Adrenal gland (tissue), 12 donors: Measurements from ENCODE around the gene CYBB. TPM values are rescaled to one million over a fixed set of nuclear protein-coding genes. Genes with fewer than 3 reads are reported as not detected.
"Not testable (repeated sequence)": the region's sequence is repeated elsewhere in the genome, so short reads cannot be mapped to it uniquely, and the experiment has no call there.

Experiments used
- DNase-seq, 7 donors: peaks; one replicate each; pipeline ENCODE4 v3.0.0-alpha.2; 2019 to 2020
- H3K27ac ChIP-seq, 5 donors: fragments of 200-600 bp; sonication (generic) in 4 of 5; 1 replicate in 3 of 5; 2 replicates in 2 of 5; pipeline versions ENCODE4 v1.5.1 to v1.8.0; 2016 to 2020; ENCODE audit warnings: mild to moderate bottlenecking in 1 of 5
- H3K27me3 ChIP-seq: fragments of 200-600 bp; 2 replicates; pipeline ENCODE4 v1.8.0; 2021
- H3K36me3 ChIP-seq, 2 donors: fragments of 200-600 bp; replicated peaks in 1 of 2; 1 replicate in 1 of 2; 2 replicates in 1 of 2; pipeline versions ENCODE4 v1.5.1 to v1.8.0; 2018 to 2022
- H3K4me1 ChIP-seq, 2 donors: fragments of 200-600 bp; replicated peaks in 1 of 2; 1 replicate in 1 of 2; 2 replicates in 1 of 2; pipeline versions ENCODE4 v1.5.1 to v1.8.0; 2018 to 2021
- H3K4me3 ChIP-seq, 4 donors: fragments of 200-600 bp; sonication (generic) in 3 of 4; one replicate each; pipeline ENCODE4 v1.5.1; 2016 to 2018
- H3K9me3 ChIP-seq, 3 donors: fragments of 200-600 bp; sonication (generic) in 1 of 3; replicated peaks in 1 of 3; 1 replicate in 2 of 3; 2 replicates in 1 of 3; pipeline versions ENCODE4 v1.5.1 to v1.8.0; 2016 to 2021
- CTCF ChIP-seq, 6 experiments: fragments of 450-650 bp in 4 of 6; fragments of 200-600 bp in 2 of 6; sonication (generic) in 1 of 6; IDR thresholded peaks; 1 replicate in 5 of 6; 2 replicates in 1 of 6; pipeline versions ENCODE4 v1.5.1 to v1.8.0; 2016 to 2021; ENCODE audit warnings: antibody characterized with exemption in 6 of 6, mild to moderate bottlenecking in 2 of 6, moderate library complexity in 1 of 6
- POLR2A ChIP-seq, 2 donors: fragments of 450-650 bp; IDR thresholded peaks; one replicate each; pipeline ENCODE4 v1.6.1; 2017; ENCODE audit warnings: antibody characterized with exemption in 2 of 2, mild to moderate bottlenecking in 2 of 2, moderate library complexity in 1 of 2
- WGBS, 4 donors: extraction: QIAGEN DNeasy Blood & Tissue Kit in 2 of 4; methylation state at CpG; one replicate each; pipeline versions ENCODE4 v1.1.5 to v1.1.7; 2013 to 2017; 5-methylcytosine and 5-hydroxymethylcytosine counted together
- intact Hi-C, 2 donors: fragments of 100-400 bp; cut with DNase I; formaldehyde crosslinking; loops; one replicate each; pipeline versions ENCODE4 v1.14.1 to v1.15.0; 2022 to 2023
- polyA plus RNA-seq, 3 donors: library from polyadenylated mRNA; stranded (reverse); fragments of 200-250 nt in 2 of 3; fragments of 350-450 nt in 1 of 3; fragmentation: Illumina TruSeq in 1 of 3; extraction: RNeasy Lipid Tissue Mini Kit (QIAGEN cat#74804) in 1 of 3; gene quantifications; one replicate each; pipeline ENCODE4 v1.2.3, GENCODE V29; 2013 to 2014
- total RNA-seq, 9 donors: library from RNA; depleted of rRNA in 4 of 9; stranded (reverse); fragments of >200 nt in 4 of 9; fragments of 120-200 nt in 1 of 9; fragmentation: NEBNext Ultra II Directional in 1 of 9; extraction: Animal tissue kit (Norgen Biotek cat#: 25700) in 1 of 9; gene quantifications; one replicate each; pipeline versions ENCODE4 v1.1.0 to v1.2.4, GENCODE V29; 2013 to 2023
- donor health status: healthy with polysubstance abuse.
- donor health status: Bipolar disorder and iron deficiency.
- donor health status: DM: yes; HTN: yes; CAD: no.
- donor health status: DM: no; HTN: no; CAD: no.
- donor health status: DM: no; HTN: no; CAD: no.
- donor health status: DM: yes; HTN: yes; CAD: no.

Gene CYBB
- total and polyA plus RNA-seq, 12 donors, result 5.5 to 153 (median 56.9) TPM

- no peak overlapping the region for H3K27ac ChIP-seq
- intact Hi-C loops, result no loop called here
- peaks cover 13% of the 10 kb centered on the region for H3K27me3 ChIP-seq
- H3K4me1 ChIP-seq, result no peaks in the 10 kb centered on the region
- no peaks in the 10 kb centered on the region for H3K36me3 ChIP-seq
- DNase-seq, result no peak
- H3K4me3 ChIP-seq, result no peak overlapping the region
- no peak for TF ChIP-seq POLR2A (IDR thresholded peaks at IDR 0.05)
- TF ChIP-seq CTCF (IDR thresholded peaks at IDR 0.05), result no peak
- 12 to 39% (median 29%) methylated on average over 1 of the region's 1 CpG for WGBS, 4 donors
- H3K9me3 ChIP-seq, result no peaks in the 10 kb centered on the region
These were observed 12.4 kb upstream of the CYBB start for GRCh38 chrX:37767430-37767829.

- intact Hi-C loops, result not testable (repeated sequence)
These were observed 11.0 kb upstream of the CYBB start for GRCh38 chrX:37768866-37769265.

GRCh38 chrX:37776283-37776986, 3.4 kb upstream of the CYBB start:
- Histone ChIP-seq H3K4me1 (no peaks in the 10 kb centered on the region), H3K9me3 (no peaks in the 10 kb centered on the region), H3K36me3 (no peaks in the 10 kb centered on the region), H3K27ac (no peak overlapping the region), H3K27me3 (no peaks in the 10 kb centered on the region), H3K4me3 (no peak overlapping the region)
- DNase-seq, result no peak
- intact Hi-C loops, result no loop called here
- TF ChIP-seq POLR2A (IDR thresholded peaks at IDR 0.05), result no peak
- no peak for TF ChIP-seq CTCF (IDR thresholded peaks at IDR 0.05)

More at GRCh38 chrX:37768866-37769265, 11.0 kb upstream of the CYBB start:
- WGBS, 4 donors, result 87 to 100% (median 93%) methylated on average over 4 to 9 of the region's 9 CpGs
- H3K4me3 ChIP-seq, H3K9me3 ChIP-seq, DNase-seq, H3K4me1 ChIP-seq, H3K36me3 ChIP-seq, H3K27ac ChIP-seq: not testable (repeated sequence)
- peaks cover 13% of the 10 kb centered on the region for H3K27me3 ChIP-seq

- Histone ChIP-seq H3K27me3 (no peaks in the 10 kb centered on the region), H3K4me3 (no peak overlapping the region), H3K4me1 (no peaks in the 10 kb centered on the region), H3K27ac (no peak overlapping the region), H3K9me3 (no peaks in the 10 kb centered on the region), H3K36me3 (no peaks in the 10 kb centered on the region)
- DNase-seq, result no peak
- no peak for TF ChIP-seq CTCF (IDR thresholded peaks at IDR 0.05)
- no peak for TF ChIP-seq POLR2A (IDR thresholded peaks at IDR 0.05)
- WGBS, 4 donors, result 49 to 68% (median 61%) methylated on average over 2 of the region's 2 CpGs
- intact Hi-C loops, result no loop called here
These were observed 2.9 kb upstream of the CYBB start for GRCh38 chrX:37776987-37777325.

GRCh38 chrX:37781081-37781480, 1.2 kb downstream of the CYBB start:
- intact Hi-C loops, result no loop called here
- H3K36me3 ChIP-seq, result no peaks in the 10 kb centered on the region
- H3K27me3 ChIP-seq, result no peaks in the 10 kb centered on the region
- no peaks in the 10 kb centered on the region for H3K4me1 ChIP-seq
- no peak for TF ChIP-seq POLR2A (IDR thresholded peaks at IDR 0.05)
- no peak for TF ChIP-seq CTCF (IDR thresholded peaks at IDR 0.05)
- H3K9me3 ChIP-seq, result no peaks in the 10 kb centered on the region
- WGBS, 4 donors, result 76 to 88% (median 82%) methylated on average over 4 of the region's 4 CpGs
- peak overlapping the region in 1 of 4 donors; percentile 14 for H3K4me3 ChIP-seq
- no peak overlapping the region for H3K27ac ChIP-seq
- DNase-seq, result no peak
